HL-60 (cell line): ENCODE results near the gene BICD2.

Source experiments
- DNase-seq, 2 experiments: peaks; one replicate each; pipeline ENCODE4 v3.0.0-alpha.2; 2010 to 2020; ENCODE audit warnings: low read depth in 1 of 2, low spot score in 1 of 2
- H3K27ac ChIP-seq: fragments of 250-450 bp; sonication (Bioruptor Pico); replicated peaks from 2 replicates; pipeline ENCODE4 v1.5.1; 2020; ENCODE audit warnings: mild to moderate bottlenecking, moderate library complexity
- H3K27me3 ChIP-seq: fragments of 250-450 bp; sonication (Bioruptor Pico); 2 replicates; pipeline ENCODE4 v1.5.1; 2021; ENCODE audit warnings: mild to moderate bottlenecking, moderate library complexity; ENCODE audit not compliant: insufficient read depth, poor library complexity, severe bottlenecking
- H3K4me3 ChIP-seq: replicated peaks from 2 replicates; pipeline ENCODE4 v1.5.1; 2011; ENCODE audit warnings: mild to moderate bottlenecking, control low read depth, low read length; ENCODE audit not compliant: insufficient read depth
- GABPA ChIP-seq: IDR thresholded peaks from 2 replicates; pipeline ENCODE4 v1.6.1; 2012; ENCODE audit warnings: low read depth
- POLR2AphosphoS5 ChIP-seq: IDR thresholded peaks from 2 replicates; pipeline ENCODE4 v1.6.1; 2012; ENCODE audit warnings: low read depth
- SPI1 ChIP-seq: IDR thresholded peaks from 2 replicates; pipeline ENCODE4 v1.6.1; 2012; ENCODE audit warnings: low read depth, mild to moderate bottlenecking, borderline replicate concordance
- TF ChIP-seq, protein P1 (sequence below): IDR thresholded peaks from 2 replicates; pipeline ENCODE4 v1.6.1; 2012; ENCODE audit warnings: low read depth; ENCODE audit not compliant: insufficient replicate concordance
- TF ChIP-seq, protein P2 (sequence below): IDR thresholded peaks from one replicate; pipeline ENCODE4 v1.5.1; 2011; ENCODE audit warnings: low read length, control low read depth, inconsistent platforms; ENCODE audit not compliant: insufficient read depth

Gene BICD2

DNA sequence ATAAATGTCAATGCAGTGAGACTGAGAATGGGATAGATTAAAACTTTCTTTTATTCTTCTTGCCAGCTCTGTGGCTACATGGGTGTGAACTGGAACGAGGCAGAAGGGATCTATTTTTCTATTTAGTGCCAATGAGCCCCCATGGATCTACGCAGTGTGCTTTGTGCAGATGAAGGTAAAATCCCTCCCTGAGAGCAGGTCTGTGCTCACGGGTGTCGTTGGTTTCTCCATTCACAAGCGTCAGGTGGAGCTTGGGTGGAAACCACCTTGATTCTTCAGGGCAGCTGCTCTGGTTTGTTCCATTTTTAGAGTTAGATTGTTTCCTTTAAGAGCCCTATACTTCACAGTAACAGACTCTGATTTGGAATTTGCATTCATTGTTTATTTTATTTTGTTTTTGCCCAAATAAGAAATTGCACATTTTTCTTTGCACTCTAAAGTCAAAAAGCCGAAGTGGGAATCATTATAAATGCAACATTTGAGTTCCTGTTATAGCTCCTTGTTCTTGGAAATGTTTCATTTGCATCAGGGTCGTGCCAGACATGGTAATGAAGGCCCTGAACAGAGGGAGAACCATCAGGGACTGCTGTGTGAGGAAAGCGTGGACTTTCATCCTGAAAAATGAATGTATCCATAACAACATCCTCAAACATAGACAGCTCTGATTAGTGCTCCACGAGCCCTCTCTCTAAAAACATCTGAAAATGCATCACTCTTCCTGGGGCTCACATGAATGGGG is 31.1 kb upstream of the BICD2 start:
- peaks cover 11% of the 10 kb centered on the region for H3K27me3 ChIP-seq
- TF ChIP-seq GABPA, result no peak
- TF ChIP-seq, protein P1, sequence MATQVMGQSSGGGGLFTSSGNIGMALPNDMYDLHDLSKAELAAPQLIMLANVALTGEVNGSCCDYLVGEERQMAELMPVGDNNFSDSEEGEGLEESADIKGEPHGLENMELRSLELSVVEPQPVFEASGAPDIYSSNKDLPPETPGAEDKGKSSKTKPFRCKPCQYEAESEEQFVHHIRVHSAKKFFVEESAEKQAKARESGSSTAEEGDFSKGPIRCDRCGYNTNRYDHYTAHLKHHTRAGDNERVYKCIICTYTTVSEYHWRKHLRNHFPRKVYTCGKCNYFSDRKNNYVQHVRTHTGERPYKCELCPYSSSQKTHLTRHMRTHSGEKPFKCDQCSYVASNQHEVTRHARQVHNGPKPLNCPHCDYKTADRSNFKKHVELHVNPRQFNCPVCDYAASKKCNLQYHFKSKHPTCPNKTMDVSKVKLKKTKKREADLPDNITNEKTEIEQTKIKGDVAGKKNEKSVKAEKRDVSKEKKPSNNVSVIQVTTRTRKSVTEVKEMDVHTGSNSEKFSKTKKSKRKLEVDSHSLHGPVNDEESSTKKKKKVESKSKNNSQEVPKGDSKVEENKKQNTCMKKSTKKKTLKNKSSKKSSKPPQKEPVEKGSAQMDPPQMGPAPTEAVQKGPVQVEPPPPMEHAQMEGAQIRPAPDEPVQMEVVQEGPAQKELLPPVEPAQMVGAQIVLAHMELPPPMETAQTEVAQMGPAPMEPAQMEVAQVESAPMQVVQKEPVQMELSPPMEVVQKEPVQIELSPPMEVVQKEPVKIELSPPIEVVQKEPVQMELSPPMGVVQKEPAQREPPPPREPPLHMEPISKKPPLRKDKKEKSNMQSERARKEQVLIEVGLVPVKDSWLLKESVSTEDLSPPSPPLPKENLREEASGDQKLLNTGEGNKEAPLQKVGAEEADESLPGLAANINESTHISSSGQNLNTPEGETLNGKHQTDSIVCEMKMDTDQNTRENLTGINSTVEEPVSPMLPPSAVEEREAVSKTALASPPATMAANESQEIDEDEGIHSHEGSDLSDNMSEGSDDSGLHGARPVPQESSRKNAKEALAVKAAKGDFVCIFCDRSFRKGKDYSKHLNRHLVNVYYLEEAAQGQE, result no peak
- no peak for TF ChIP-seq SPI1
- TF ChIP-seq, protein P2, sequence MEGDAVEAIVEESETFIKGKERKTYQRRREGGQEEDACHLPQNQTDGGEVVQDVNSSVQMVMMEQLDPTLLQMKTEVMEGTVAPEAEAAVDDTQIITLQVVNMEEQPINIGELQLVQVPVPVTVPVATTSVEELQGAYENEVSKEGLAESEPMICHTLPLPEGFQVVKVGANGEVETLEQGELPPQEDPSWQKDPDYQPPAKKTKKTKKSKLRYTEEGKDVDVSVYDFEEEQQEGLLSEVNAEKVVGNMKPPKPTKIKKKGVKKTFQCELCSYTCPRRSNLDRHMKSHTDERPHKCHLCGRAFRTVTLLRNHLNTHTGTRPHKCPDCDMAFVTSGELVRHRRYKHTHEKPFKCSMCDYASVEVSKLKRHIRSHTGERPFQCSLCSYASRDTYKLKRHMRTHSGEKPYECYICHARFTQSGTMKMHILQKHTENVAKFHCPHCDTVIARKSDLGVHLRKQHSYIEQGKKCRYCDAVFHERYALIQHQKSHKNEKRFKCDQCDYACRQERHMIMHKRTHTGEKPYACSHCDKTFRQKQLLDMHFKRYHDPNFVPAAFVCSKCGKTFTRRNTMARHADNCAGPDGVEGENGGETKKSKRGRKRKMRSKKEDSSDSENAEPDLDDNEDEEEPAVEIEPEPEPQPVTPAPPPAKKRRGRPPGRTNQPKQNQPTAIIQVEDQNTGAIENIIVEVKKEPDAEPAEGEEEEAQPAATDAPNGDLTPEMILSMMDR, result no peak
- TF ChIP-seq POLR2AphosphoS5, result no peak
- no peak overlapping the region for H3K4me3 ChIP-seq
- DNase-seq, result no peak
- H3K27ac ChIP-seq, result no peak overlapping the region

DNA sequence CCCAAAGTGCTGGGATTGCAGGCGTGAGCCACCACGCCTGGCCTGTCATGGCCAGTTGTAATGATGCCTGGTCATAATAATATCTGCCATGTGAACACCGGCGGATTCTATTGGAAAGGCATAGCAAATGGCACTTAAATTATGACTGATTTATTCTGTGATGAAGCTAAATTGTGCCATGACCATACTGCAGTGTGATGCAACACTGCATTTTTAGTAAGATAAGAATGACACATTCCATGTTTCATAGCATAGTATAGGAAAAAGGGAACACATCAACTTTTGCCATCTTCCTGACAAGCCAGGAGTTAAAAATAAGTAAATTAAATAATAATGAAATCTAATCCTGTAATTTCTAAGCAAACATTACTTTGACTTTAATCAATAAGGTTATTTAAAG is 30.4 kb upstream of the BICD2 start:
- Histone ChIP-seq H3K27me3 (peaks cover 8% of the 10 kb centered on the region), H3K27ac (no peak overlapping the region), H3K4me3 (no peak overlapping the region)
- DNase-seq, result no peak
- TF ChIP-seq GABPA, result no peak
- no peak for TF ChIP-seq POLR2AphosphoS5
- TF ChIP-seq, protein P1, result no peak
- TF ChIP-seq SPI1, result no peak
- TF ChIP-seq, protein P2, result no peak

DNA sequence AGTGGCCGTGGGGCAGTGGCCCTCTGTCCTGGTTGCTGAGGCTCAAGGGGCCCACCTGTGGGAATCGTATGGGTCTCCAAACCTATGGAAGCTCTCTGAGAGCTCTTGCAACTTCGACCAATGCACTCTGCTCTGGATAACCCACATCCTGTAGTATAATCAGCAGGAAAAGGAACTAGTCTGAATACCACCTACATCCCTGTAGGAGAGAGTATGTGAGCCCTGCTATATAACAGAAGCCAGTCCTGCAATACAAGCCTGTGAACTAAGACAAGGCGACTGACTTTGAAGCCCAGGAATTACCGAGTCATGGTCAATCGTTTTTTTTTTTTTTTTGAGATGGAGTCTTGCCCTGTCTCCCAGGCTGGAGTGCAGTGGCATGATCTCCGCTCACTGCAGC is 29.8 kb upstream of the BICD2 start:
- TF ChIP-seq, protein P2, result no peak
- TF ChIP-seq GABPA, result no peak
- TF ChIP-seq, protein P1, result no peak
- TF ChIP-seq SPI1, result no peak
- no peak for TF ChIP-seq POLR2AphosphoS5
- DNase-seq, result no peak

More for the DNA sequence above, 29.8 kb upstream of the BICD2 start:
- H3K27ac ChIP-seq, result no peak overlapping the region
- H3K4me3 ChIP-seq, result no peak overlapping the region
- peaks cover 8% of the 10 kb centered on the region for H3K27me3 ChIP-seq
